Coronary artery (tissue), 2 donors: Measurements from ENCODE around the gene ANGPTL2.

Experiments used
- DNase-seq: peaks from one replicate; pipeline ENCODE4 v3.0.0-alpha.2; 2017; ENCODE audit warnings: low spot score
- H3K27ac ChIP-seq, 2 donors: fragments of 200-600 bp; sonication (generic); one replicate each; pipeline ENCODE4 v1.5.1; 2016 to 2019
- H3K4me3 ChIP-seq: fragments of 200-600 bp; sonication (generic); 2 replicates; pipeline ENCODE4 v1.5.1; 2016; ENCODE audit warnings: mild to moderate bottlenecking, moderate library complexity
- TF ChIP-seq, protein P1 (sequence below): fragments of 200-600 bp; sonication (generic); IDR thresholded peaks from one replicate; pipeline ENCODE4 v1.5.1; 2019; ENCODE audit warnings: antibody characterized with exemption

ANGPTL2 gene

DNA sequence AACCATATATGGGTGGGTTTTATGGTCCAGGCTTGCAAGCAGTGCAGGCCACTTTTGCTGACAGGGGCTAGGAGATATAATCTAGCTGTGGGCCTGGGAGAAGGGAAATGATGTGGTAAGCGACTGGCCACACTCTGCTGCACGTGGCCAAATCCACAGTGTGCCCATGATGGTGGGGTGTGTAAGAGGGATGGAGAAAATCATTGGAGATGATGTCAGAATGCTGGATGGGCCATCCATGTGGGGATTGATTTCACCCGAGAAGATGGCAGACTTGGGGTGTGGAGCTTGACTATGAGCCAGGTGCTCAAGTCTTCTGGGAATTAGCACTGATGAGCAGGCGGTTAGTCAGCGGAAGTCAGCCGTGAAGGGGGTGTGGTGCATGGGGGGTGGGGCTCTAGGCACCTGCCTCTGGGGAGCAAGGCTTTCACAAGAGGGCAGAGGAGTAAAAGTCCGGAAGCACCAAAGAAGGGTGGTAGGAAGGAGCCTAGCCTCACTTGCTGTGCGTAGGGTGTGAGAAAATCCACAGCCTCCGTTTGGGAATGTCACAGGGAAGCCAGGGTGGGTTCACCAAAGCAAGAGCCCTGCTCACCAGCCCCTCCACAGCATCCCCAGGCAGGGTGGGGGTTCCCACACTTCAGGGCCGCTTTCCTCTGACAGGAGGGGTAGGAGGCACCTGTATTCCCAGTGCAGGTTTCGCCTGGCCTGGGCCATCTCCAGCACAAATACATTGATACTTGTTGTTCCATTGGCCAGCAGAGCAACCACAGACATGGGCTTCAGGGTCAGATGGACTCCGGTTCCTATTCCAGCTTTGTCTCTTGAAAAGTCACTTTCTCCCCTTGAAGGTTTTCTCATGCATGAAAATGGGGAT lies 44.5 kb upstream of the ANGPTL2 start:
- TF ChIP-seq, protein P1, sequence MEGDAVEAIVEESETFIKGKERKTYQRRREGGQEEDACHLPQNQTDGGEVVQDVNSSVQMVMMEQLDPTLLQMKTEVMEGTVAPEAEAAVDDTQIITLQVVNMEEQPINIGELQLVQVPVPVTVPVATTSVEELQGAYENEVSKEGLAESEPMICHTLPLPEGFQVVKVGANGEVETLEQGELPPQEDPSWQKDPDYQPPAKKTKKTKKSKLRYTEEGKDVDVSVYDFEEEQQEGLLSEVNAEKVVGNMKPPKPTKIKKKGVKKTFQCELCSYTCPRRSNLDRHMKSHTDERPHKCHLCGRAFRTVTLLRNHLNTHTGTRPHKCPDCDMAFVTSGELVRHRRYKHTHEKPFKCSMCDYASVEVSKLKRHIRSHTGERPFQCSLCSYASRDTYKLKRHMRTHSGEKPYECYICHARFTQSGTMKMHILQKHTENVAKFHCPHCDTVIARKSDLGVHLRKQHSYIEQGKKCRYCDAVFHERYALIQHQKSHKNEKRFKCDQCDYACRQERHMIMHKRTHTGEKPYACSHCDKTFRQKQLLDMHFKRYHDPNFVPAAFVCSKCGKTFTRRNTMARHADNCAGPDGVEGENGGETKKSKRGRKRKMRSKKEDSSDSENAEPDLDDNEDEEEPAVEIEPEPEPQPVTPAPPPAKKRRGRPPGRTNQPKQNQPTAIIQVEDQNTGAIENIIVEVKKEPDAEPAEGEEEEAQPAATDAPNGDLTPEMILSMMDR = no peak
- Histone ChIP-seq H3K4me3 (no peak overlapping the region), H3K27ac (no peak overlapping the region)
- DNase-seq = peak; percentile 65

DNA sequence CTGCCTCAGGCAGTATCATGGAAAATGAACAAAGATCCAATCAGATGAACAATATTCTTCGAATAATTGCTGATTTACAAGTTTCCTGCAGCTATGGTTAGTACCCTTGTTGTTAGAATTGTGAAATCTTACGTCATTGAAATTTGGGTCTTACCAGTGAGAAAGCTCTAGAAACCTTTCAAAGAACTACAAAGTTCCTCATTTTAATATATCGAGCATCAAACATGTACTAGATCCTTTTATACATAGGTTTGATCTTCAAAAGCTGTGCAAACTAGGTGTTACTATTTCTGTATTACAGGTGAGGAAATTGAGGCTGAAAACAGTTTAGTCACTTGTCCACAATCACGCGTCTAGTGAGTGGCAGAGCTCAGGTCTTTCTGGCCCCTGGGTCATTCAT lies 43.7 kb upstream of the ANGPTL2 start:
- Histone ChIP-seq H3K4me3 (no peak overlapping the region), H3K27ac (no peak overlapping the region)
- TF ChIP-seq, protein P1 = no peak
- DNase-seq = no peak

DNA sequence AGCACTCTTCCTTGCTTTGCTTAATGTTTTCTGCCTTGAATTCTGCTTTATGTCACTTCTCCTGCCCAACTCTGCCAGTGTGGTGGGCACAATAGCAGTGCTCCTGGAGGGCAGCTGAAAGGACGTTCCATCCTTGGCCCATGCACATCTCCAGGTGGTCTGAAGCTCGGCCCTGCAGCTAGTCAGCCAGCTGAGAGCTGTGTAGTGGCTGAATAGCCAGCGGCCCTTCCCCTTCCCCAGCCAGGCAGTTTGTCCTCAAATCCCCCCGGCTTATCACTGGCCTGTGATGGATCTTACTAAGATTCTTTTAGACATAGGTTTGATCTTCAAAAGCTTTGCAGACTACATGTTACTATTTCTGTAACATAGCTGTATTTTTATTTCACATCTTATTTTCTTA lies 42.7 kb upstream of the ANGPTL2 start:
- no peak for DNase-seq
- TF ChIP-seq, protein P1 = no peak
- H3K4me3 ChIP-seq = no peak overlapping the region
- H3K27ac ChIP-seq = no peak overlapping the region

DNA sequence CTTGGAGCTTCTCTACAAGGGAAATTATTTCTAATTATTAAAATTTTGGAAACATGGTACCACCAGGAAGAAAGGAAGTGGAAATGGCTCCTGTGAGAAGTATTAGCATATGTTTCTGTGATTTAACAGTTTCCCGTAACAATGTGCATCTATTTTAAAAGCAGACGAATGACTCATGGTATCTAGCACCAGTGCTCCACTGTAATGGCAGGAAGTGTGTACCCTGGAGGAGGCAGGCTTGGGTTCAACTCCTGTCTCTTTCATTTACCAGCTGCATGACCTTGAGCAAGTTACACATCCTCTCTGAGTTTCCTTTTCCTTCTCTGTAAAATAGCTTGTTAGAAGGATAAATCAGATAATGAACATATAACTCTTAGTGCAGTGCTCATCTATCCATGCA lies 41.0 kb upstream of the ANGPTL2 start:
- no peak overlapping the region for H3K27ac ChIP-seq
- no peak for DNase-seq
- no peak overlapping the region for H3K4me3 ChIP-seq
- TF ChIP-seq, protein P1 = no peak

DNA sequence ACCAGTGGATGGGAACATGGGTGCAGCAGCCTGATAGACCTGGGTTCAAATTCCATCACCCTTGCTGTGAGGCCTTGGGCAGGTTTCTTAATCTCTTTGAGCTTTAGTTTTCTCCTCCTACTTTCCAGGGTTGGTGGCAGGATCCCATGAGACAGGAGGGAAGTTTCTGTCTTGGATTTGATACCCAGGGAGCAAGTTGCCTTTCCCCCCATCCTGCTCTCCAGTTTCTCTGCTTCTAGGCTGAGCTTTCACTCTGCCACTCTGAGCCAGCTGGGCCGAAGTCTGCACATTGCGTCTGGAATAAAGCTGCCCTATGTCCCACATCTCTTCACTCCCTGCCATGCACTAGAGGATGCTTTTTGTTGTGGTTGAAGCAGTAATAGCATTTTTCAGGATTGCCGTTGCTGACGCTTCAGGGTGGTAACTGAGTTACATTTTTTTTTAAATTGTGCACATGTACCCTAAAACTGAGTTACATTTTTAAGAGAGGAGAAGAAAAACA lies 40.5 kb upstream of the ANGPTL2 start:
- TF ChIP-seq, protein P1 = no peak
- no peak overlapping the region for H3K4me3 ChIP-seq
- H3K27ac ChIP-seq = no peak overlapping the region
- DNase-seq = no peak

DNA sequence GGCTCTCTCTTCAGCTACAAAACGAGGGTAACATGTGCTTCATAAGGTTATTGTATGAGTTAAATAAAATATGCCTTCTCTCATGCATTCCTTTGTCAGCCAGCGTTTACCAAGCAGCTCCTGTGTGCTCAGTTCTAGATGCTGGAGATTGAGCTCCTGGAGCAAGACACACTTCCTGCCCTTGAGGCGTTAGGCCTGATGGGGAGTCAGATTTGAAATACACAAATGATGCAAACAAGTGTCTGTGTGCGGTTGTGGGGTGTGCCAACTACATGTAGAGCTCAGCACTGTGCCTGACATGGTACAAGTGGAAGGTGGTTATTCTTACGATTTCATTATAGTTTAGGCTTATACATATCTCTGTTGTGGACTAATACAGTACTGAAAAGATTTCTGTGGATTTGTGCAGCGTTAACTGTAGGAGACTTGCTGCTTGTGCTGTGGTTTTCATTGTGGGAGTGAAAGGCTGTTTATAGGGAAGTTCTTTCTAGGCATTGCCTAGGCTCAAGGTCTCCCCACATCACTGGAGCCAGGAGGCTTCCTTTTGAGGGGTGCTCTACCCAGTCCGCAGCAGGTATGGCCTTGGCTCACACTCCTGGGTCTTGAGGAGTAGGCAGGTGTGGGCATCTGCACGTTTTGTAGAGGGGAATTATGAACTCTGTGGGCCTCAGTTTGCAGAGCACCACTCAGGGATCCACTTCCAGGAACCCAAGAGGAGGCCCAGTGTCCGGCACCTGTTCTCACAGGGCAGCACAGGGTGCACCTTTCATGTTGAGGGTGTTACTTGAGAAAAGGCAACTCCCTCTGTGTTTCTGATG lies 39.8 kb upstream of the ANGPTL2 start:
- H3K27ac ChIP-seq = no peak overlapping the region

More for the DNA sequence above, 39.8 kb upstream of the ANGPTL2 start:
- DNase-seq = no peak
- TF ChIP-seq, protein P1 = no peak
- H3K4me3 ChIP-seq = no peak overlapping the region
